GM19468 (cell line): ENCODE results near the gene GDPD5.

Experiments used
- ATAC-seq: cut with Tn5 transposase; IDR thresholded peaks from one replicate; pipeline ENCODE4 v1.9.1; 2021; ENCODE audit warnings: mild to moderate bottlenecking, moderate library complexity, moderate number of reproducible peaks; ENCODE audit not compliant: unreplicated experiment; ENCODE audit errors: extremely low read depth

Gene GDPD5

GRCh38 chr11:75434051-75434450, 91.7 kb downstream of the GDPD5 start:
- no peak for ATAC-seq

DNA sequence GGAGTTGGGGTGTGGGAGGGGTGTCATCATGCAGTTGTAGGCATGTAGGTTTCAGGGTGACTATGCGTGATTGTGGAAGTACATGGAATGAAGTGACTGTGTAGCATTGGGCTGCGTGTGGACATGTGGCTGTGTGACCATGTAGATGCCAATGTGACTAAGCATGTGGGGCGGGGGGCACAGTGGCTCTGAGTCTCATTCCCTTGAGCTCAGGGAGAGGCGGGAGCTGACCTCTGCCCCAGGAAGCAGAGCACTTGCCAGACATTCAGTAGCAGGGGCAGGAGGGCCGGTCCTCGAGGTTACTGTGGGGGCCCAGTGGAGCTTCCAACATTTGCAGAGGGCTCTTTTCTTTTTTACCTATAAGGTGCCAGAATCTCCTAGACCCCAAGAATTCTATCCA, 92.3 kb downstream of the GDPD5 start:
- ATAC-seq: no peak

GRCh38 chr11:75432911-75433321, 92.8 kb downstream of the GDPD5 start, which contains the start of gene KLHL35:
Gene KLHL35, minus strand, starts transcription at chr11:75433203. Its CDS starts 2,574 bp downstream, at chr11:75430629.
- ATAC-seq: no peak

GRCh38 chr11:75431533-75432525, 93.9 kb downstream of the GDPD5 start:
- no peak for ATAC-seq

DNA sequence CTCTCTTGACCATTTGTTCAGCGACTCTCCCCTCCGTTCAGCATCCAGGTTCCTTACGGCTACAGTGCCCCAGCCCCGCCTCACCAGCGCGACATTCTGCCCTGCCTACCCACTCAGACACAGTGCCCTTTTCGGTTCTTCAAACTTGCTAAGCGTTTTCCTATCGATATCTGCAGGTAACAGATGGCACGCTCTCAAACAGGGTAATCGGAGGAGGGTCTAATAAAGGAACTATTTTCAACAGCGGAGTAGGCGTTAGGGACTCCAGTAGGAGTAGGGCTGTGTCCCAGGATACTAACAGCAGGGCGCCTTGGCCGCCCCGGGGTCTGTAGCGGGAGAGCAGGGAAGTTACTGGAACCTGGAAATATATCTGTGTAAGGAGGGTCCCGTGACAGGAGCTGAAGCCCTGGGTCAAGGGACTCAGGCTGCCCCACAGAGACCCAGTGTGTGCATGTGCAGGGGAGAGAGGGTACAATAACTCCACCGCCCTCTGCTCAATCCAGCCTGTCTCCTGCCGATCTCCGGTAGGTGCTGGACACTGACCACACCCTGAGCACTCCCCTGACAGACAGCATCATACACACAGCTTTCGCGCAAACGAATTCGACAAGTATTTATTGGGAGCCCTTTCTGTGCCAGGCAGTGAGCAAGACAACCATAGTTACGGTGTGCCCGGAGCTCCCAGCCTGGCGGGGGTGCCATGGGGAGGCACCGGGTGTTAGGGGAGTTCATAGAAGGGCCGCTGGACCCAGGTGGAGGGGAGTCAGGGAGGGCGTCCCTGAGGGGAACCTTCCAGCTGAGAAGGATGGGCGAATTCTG, 94.8 kb downstream of the GDPD5 start:
- no peak for ATAC-seq

DNA sequence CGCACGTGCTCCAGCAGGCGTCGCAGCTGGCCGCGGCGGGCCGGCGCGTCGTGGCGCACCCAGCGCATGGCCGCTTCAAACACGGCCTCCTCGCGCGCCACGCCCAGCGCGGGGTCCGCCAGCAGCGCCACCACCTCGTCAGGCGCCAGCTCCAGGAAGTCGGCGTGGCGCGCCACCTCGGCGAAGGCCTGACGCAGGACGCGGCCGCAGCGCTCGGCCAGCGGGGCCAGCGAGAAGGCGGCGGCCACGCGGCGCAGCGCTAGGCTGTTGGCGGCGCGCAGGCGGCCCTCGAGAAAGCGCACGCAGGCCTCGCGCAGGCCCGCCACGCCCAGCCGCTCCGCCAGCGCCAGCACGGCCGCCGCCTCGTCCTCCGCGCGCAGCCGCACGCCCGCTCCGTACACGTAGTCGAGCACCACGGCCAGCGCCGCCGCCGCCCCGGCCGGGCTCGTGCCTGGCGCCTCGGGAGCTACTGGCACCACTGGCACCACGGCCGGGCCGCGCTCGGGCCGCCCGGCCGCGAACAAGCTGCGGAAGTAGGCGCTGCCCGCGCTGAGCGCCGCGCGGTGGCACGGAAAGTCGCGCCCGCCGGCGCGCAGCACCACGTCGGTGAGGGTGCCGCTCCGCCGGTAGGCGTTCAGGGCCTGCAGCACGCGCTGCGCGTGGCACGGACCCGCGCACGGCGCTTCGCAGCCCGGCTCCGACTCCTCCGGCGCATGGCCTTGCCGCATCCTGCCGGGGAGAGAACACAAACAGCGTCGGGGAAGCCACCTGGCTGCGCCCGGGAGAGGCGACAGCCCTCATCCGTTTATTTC, 95.6 kb downstream of the GDPD5 start:
- ATAC-seq: no peak

DNA sequence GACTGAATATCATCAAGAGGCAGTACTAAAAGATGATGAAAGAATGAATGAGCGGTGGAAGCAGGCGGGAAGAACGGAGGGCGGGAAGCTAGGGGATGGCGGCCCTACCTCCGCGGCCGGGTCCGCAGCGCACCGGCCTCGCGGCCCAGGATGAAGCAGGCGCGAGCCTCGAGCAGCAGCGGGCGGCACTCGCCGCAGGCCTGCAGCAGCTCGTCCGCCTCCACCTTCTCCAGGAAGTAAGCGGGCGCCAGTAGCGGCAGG, 96.2 kb downstream of the GDPD5 start:
- ATAC-seq: no peak

GRCh38 chr11:75428989-75429640, 96.6 kb downstream of the GDPD5 start:
- no peak for ATAC-seq

GRCh38 chr11:75428281-75428724, 97.4 kb downstream of the GDPD5 start:
- ATAC-seq: no peak

- no peak for ATAC-seq
These were observed 98.6 kb downstream of the GDPD5 start for GRCh38 chr11:75427181-75427580.

GRCh38 chr11:75426720-75427086, 99.0 kb downstream of the GDPD5 start:
- no peak for ATAC-seq

DNA sequence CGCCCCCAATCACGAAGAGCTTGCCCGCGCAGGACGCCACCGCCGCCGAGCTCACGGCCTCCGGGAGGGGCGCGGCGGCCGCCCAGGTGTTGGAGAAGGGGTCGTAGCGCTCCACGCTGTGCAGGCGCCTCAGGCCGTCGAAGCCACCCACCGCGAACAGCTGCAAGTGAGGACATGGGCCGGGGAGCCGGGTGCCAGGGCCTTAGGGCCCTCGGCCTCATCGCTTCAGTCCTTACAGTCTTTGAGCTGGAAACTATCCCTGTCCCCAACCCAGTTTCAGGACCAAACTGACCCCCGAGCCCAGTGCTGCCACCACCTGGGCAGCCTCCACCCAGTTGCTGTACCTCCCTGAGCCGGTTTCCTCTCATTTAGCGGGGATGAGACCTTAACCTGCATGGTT, 100.3 kb downstream of the GDPD5 start:
- ATAC-seq: no peak

DNA sequence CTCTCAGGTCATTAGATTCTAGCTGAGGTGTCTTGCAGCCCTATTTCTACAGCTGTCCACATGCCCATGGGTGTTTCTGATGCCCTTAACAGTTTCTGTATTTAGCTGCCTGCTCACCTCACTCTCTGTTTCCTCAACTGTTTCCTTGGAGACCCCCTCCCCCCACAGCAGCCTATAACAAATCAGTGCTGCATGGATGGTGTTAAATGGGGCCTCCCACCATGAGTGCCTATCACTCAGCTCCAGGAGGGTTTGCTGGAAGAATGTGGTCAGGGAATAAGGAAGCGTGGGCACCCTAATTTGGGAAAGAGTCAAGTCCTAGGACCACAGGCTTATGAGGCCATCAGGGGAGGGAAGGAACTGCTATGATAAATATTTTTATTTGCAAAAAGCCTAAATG, 101.3 kb downstream of the GDPD5 start:
- ATAC-seq: no peak

DNA sequence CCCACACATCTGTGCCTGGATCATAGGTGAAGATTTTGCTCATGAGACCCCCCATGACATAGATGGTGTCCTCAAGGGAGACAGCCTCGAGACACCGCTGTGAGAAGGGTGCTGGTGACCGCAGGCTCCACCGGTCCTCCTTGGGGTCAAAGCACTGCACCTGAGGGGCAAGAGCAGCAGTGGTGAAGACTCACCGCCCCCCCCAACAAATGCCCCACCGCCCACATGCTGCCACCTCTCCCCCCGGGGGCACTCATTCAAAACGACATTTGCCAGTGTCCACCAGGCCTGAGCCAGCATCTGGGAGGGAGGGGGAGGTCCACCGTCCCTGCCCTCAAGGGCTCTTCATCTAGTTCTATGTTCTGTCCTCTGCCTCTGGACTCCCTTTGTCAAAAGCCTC, 102.0 kb downstream of the GDPD5 start:
- ATAC-seq: no peak

- ATAC-seq: no peak
These were observed 103.2 kb downstream of the GDPD5 start for GRCh38 chr11:75422248-75423231.

DNA sequence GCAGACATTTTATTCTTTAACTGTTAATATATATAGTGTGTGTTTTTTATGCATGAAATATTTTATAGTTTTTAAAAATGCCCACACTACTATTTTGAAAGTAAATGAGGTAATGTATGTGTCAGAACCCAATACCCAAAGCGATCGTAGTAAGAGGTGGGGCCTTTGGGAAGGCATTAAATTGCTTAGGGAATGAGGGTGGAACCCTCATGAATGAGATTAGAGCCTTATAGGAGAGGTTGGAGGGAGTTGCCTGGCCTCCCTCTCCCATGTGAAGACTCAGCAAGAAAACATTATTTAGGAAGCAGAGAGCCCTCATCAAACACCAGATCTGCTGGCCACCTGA, 103.9 kb downstream of the GDPD5 start:
- no peak for ATAC-seq

- ATAC-seq: no peak
These were observed 104.6 kb downstream of the GDPD5 start for GRCh38 chr11:75421035-75421602.

GRCh38 chr11:75420224-75421034, 105.3 kb downstream of the GDPD5 start:
- no peak for ATAC-seq
